Measurements from ENCODE around the gene CTDP1.

- TF ChIP-seq, protein P1, sequence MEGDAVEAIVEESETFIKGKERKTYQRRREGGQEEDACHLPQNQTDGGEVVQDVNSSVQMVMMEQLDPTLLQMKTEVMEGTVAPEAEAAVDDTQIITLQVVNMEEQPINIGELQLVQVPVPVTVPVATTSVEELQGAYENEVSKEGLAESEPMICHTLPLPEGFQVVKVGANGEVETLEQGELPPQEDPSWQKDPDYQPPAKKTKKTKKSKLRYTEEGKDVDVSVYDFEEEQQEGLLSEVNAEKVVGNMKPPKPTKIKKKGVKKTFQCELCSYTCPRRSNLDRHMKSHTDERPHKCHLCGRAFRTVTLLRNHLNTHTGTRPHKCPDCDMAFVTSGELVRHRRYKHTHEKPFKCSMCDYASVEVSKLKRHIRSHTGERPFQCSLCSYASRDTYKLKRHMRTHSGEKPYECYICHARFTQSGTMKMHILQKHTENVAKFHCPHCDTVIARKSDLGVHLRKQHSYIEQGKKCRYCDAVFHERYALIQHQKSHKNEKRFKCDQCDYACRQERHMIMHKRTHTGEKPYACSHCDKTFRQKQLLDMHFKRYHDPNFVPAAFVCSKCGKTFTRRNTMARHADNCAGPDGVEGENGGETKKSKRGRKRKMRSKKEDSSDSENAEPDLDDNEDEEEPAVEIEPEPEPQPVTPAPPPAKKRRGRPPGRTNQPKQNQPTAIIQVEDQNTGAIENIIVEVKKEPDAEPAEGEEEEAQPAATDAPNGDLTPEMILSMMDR (IDR thresholded peaks at IDR 0.05), result no peak
- TF ChIP-seq POLR2AphosphoS5 (IDR thresholded peaks at IDR 0.05), result no peak
Measured at GRCh38 chr18:79723628-79724027, 44.0 kb downstream of the CTDP1 start.

All from gastroesophageal sphincter (tissue), 3 donors.